Stimulated activated CD8-positive, alpha-beta memory T cell treated with anti-CD3 and anti-CD28 coated beads, Interleukin-15, amount 100 ng/mL, for 24 hours (primary cell): ENCODE measurements around the gene CDC27.
"Not testable (repeated sequence)": the region's sequence is repeated elsewhere in the genome, so short reads cannot be mapped to it uniquely, and the experiment has no call there.

Experiments used
- DNase-seq: peaks from one replicate; pipeline ENCODE4 v3.0.0-alpha.2; 2020; ENCODE audit warnings: low read depth

Gene CDC27

GRCh38 chr17:47131761-47132160 is 57.3 kb downstream of the CDC27 start:
- DNase-seq, result no peak

- DNase-seq, result not testable (repeated sequence)
These were observed 62.3 kb downstream of the CDC27 start for GRCh38 chr17:47126835-47127234.

- not testable (repeated sequence) for DNase-seq
These were observed 65.8 kb downstream of the CDC27 start for GRCh38 chr17:47123262-47123661.

GRCh38 chr17:47120521-47121095 is 68.5 kb downstream of the CDC27 start:
- no peak for DNase-seq

DNA sequence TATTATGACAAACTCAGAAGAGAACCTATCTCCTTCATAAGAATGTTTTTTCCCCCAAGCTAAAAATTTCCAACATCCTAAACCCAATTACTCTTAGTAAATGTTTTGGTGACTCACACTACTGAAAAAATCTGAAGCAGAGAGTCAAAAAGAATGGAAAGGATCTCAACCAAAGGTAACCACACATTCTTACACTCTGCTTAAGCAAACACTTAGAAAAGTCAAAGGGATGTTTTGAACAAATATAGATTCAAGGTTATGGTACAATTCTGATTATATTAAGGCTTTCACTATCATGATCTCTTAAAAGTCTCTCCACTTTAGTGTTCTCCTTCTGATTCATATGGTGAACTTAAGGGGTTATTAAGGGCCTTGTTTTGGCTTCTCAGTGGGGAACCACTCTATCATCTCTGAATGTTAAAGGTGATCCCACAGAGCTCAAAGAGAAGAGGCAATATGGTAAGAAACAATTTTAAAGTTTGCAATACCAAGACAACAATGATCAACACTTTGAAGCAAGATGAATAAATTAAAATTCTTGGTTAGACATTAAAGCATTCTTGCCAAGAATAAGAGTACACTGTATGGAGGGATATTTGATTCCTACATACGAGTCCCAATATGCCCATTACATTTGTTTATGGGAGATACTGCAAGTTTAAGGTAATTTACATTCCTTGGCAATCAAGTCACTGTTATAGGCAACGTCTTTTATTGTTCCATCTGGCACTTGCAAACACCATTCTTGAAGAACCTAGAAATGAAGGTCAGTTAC is 69.2 kb downstream of the CDC27 start:
- no peak for DNase-seq

GRCh38 chr17:47117386-47117785 is 71.7 kb downstream of the CDC27 start:
- DNase-seq, result no peak

DNA sequence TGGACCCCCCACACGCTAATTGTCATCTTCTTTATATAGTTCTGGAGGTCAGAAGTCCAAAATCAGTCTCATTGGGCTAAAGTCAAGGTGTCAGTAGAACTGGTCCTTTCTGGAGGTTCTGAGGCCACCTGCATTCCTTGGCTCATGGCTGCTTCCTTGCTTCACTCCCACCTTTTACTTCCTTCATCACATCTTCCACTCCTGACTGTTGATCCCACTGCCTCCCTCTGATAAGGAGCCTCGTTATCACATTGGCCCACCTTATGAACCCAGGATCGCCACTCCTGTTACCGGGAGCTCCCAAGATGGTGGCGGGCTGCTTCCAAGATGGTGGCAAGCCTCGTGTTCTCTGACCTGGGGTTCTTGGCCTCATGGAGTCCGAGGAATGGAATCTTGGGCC is 83.0 kb downstream of the CDC27 start:
- no peak for DNase-seq

DNA sequence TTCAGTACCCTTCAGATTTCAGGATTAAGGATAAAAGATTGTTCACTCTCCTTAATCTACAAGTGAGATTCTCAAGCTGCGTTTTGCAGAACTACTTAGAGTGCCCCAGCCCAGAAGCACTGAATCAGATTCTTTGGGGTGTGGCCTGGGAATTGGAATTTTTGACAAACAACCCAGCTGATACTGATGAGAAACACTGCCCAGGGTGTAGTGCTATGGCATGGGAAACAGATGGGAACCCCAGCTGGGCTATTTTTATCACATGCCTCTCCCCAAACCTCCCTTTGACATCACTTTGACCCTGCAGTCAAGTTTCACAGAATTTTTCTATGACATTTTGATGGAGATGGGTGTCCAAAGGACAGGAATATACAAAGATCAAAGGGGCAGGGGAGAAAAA is 83.8 kb downstream of the CDC27 start:
- DNase-seq, result not testable (repeated sequence)

- DNase-seq, result no peak
These were observed 86.2 kb downstream of the CDC27 start for GRCh38 chr17:47102914-47103313.

- DNase-seq, result peak; percentile 66
These were observed 88.9 kb downstream of the CDC27 start for GRCh38 chr17:47099987-47100711.

DNA sequence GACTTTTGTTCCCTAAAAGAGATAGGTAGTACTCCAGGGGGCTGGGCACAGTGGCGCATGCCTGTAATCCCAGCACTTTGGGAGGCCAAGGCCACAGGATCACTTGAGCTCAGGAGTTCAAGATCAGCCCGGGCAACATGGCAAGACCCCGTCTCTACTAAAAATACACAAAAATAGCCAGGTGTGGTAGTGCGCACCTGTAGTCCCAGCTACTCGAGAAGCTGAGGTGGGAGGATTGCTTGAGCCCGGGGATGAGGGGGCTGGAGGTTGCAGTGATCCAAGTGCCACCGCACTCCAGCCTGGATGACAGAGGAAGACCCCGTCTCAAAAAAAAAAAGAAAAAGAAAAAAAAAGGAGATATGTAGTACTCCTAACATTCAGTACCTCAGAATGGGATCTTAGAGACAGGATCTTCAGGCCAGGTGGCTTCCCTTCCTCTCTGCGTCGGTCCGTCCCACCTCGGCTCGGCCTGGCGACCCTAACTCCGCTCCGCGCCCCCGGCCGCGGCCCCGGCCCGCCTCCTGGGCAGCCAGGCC is 89.6 kb downstream of the CDC27 start:
- no peak for DNase-seq

DNA sequence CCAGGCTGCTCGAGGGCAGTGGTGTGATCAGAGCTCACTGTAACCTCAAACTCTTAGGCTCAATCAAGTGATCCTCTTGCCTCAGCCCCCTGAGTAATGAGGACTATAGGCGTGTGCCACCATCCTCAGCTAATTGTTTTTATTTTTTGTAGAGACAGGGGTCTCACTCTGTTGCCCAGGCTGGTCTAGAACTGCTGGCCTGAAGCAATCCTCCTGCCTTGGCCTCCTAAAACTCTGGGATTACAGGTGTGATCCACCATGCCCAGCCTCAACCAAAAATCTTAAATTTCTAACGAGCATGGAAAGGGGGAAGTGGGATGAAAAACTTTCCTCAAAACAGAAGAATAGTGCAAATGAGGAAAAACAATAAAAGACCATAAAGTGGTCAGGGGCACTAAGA is 92.8 kb downstream of the CDC27 start:
- no peak for DNase-seq

- DNase-seq, result no peak
These were observed 93.8 kb downstream of the CDC27 start for GRCh38 chr17:47095268-47095667.

- no peak for DNase-seq
These were observed 102.0 kb downstream of the CDC27 start for GRCh38 chr17:47087093-47087492.

DNA sequence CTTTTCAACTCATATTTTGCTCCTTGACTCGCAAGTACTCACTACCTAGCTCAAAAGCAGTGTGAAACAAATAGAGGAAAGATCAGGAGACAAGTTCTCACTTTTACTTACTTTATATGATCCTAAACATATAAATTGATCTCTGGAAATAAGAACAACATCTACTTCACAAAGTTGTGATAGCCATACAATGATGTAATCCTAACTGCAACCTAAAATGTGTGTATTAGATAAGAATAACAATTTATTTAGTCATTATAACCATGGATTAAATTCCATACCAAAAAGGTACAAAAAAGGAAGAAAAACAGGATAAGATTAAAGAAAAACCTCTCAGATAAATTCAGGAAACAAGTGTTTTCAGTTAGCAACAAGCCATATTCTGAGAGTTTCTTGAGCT is 103.4 kb downstream of the CDC27 start:
- no peak for DNase-seq

- DNase-seq, result no peak
These were observed 110.3 kb downstream of the CDC27 start for GRCh38 chr17:47078801-47079200.

DNA sequence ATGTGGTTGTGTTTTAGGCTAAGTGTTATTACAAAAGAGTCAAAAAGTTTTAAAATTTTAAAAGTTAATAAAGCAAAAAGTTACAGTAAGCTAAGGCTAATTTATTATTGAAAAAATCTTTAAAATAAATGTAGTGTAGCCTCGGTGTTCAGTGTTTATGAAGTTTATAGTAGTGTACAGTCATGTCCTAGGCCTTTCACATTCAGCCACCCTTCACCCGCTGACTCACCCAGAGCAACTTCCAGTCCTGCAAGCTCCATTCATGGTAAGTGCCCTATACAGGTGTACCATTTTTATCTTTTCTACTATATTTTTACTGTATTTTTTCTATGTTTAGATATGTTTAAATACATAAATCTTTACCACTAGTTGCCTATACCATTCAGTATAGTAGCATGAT is 111.5 kb downstream of the CDC27 start:
- no peak for DNase-seq

- DNase-seq, result no peak
These were observed 112.9 kb downstream of the CDC27 start for GRCh38 chr17:47076171-47076570.

- not testable (repeated sequence) for DNase-seq
These were observed 114.7 kb downstream of the CDC27 start for GRCh38 chr17:47074361-47074760.

DNA sequence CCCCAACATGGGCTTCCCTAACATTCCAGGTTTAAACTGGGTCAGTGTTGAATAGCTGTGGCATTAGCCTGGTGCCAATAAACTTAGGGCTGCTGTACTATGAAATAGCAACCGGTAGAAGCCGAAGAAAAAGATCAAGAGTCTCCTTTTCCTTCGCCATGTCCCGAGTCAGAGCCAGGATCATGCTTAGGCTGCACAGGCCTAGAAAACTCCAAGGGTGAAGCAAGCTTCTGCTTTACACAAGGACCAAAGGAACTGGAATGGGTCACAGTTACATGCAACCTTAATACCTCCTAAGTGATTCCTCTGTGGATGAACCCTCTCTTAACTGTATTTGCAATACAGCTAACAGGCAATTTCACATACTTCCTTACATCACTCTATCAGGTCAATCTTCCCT is 115.5 kb downstream of the CDC27 start:
- DNase-seq, result not testable (repeated sequence)

DNA sequence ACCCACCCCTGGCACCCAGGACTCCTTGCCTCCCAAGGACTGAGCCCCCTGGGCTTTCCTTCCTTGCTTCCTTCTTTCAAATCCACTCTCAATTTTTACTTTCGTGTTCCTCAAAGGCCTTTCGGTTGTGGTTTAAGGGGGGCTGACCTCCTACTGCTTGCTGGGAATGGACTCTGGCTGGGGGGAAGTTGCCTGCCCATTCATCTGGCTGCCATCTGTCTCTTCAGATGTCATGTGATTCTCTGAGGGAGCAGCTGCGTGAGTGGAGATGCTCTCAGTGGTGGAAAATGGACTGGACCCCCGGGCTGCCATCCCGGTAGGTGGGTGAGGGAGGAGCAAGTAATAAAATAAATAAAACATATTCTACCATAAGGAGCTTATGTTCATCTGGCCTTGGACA is 116.2 kb downstream of the CDC27 start:
- no peak for DNase-seq

- not testable (repeated sequence) for DNase-seq
These were observed 117.9 kb downstream of the CDC27 start for GRCh38 chr17:47071171-47071570.

- not testable (repeated sequence) for DNase-seq
These were observed 118.8 kb downstream of the CDC27 start for GRCh38 chr17:47070266-47070665.
